Fibroblast of lung (primary cell): ENCODE measurements around the gene CENPP. TPM values are rescaled to one million over a fixed set of nuclear protein-coding genes. Genes with fewer than 3 reads are reported as not detected.

Experiments
- DNase-seq, 2 donors: peaks; one replicate each; pipeline versions ENCODE4 v3.0.0 to v3.0.0-alpha.2; 2010; ENCODE audit warnings: low read depth in 2 of 2
- H2AFZ ChIP-seq: 2 replicates; pipeline ENCODE4 v1.5.1; 2012; ENCODE audit warnings: low read length, control low read depth, inconsistent platforms
- H3K27ac ChIP-seq: 2 replicates; pipeline ENCODE4 v1.5.1; 2011; ENCODE audit warnings: low read length, control low read depth; ENCODE audit not compliant: insufficient read depth
- H3K27me3 ChIP-seq: 2 replicates; pipeline ENCODE4 v1.5.1; 2011; ENCODE audit warnings: mild to moderate bottlenecking, low read length; ENCODE audit not compliant: control insufficient read depth, insufficient read depth
- H3K36me3 ChIP-seq: 2 replicates; pipeline ENCODE4 v1.5.1; 2011; ENCODE audit warnings: low read length; ENCODE audit not compliant: control insufficient read depth, insufficient read depth
- H3K4me1 ChIP-seq: 2 replicates; pipeline ENCODE4 v1.5.1; 2011; ENCODE audit warnings: low read length; ENCODE audit not compliant: control insufficient read depth, insufficient read depth; ENCODE audit errors: extremely low read depth
- H3K4me2 ChIP-seq: 2 replicates; pipeline ENCODE4 v1.5.1; 2011; ENCODE audit warnings: low read length, control low read depth; ENCODE audit not compliant: insufficient read depth; ENCODE audit errors: extremely low read depth
- H3K4me3 ChIP-seq, 4 experiments: fragments of 200-600 bp in 1 of 4; sonication (generic) in 1 of 4; replicated peaks in 1 of 4; 2 replicates each; pipeline ENCODE4 v1.5.1; 2011 to 2016; ENCODE audit warnings: low read length in 4 of 4, low read depth in 3 of 4, mild to moderate bottlenecking in 3 of 4, control low read depth in 2 of 4, inconsistent platforms in 1 of 4, mixed read lengths in 1 of 4; ENCODE audit not compliant: insufficient read depth in 1 of 4; ENCODE audit errors: control extremely low read depth in 1 of 4
- H3K79me2 ChIP-seq: 2 replicates; pipeline ENCODE4 v1.5.1; 2012; ENCODE audit warnings: mild to moderate bottlenecking, low read length, inconsistent platforms; ENCODE audit not compliant: control insufficient read depth, insufficient read depth
- H3K9ac ChIP-seq: 2 replicates; pipeline ENCODE4 v1.5.1; 2011; ENCODE audit warnings: mild to moderate bottlenecking, low read length, control low read depth; ENCODE audit not compliant: insufficient read depth
- H3K9me3 ChIP-seq: 2 replicates; pipeline ENCODE4 v1.5.1; 2012; ENCODE audit warnings: low read depth, low read length; ENCODE audit not compliant: control insufficient read depth, insufficient read depth
- H4K20me1 ChIP-seq: 2 replicates; pipeline ENCODE4 v1.5.1; 2011; ENCODE audit warnings: low read length; ENCODE audit not compliant: control insufficient read depth, insufficient read depth; ENCODE audit errors: extremely low read depth
- CTCF ChIP-seq, 2 donors: IDR thresholded peaks in 1 of 2; conservative IDR thresholded peaks in 1 of 2; 1 replicate in 1 of 2; 2 replicates in 1 of 2; pipeline ENCODE4 v1.5.1; 2011 to 2012; ENCODE audit warnings: low read length in 2 of 2, control low read depth in 1 of 2, inconsistent platforms in 1 of 2, low read depth in 1 of 2, mild to moderate bottlenecking in 1 of 2
- EZH2 ChIP-seq: IDR thresholded peaks from 2 replicates; pipeline ENCODE4 v1.5.1; 2012; ENCODE audit warnings: low read length, control low read depth, mild to moderate bottlenecking; ENCODE audit errors: missing control alignments
- polyA plus RNA-seq, 2 donors: library from polyadenylated mRNA; depleted of rRNA in 1 of 2; stranded (reverse) in 1 of 2; unstranded in 1 of 2; fragments of >200 nt; gene quantifications; 2 replicates each; pipeline ENCODE4 v1.2.1, GENCODE V29; 2011 to 2012; ENCODE audit warnings: missing spikeins in 1 of 2
- total RNA-seq: library from RNA; depleted of rRNA; stranded (reverse); fragments of >200 nt; gene quantifications from 2 replicates; pipeline ENCODE4 v1.2.1, GENCODE V29; 2014

Gene CENPP
- total and polyA plus RNA-seq, 2 donors (not counting 1 experiment from before 2014, with no cell fraction given), result 1.7 to 2.4 TPM

GRCh38 chr9:92438900-92439526 lies 113.3 kb downstream of the CENPP start:
- no peak overlapping the region for H3K4me2 ChIP-seq
- peak in 1 of 2 donors; percentile 71 for DNase-seq

GRCh38 chr9:92439921-92440750 lies 114.4 kb downstream of the CENPP start:
- Histone ChIP-seq H3K4me3 (no peak overlapping the region), H3K4me1 (no peaks in the 10 kb centered on the region), H3K79me2 (no peaks in the 10 kb centered on the region), H3K9me3 (no peaks in the 10 kb centered on the region), H3K27me3 (no peaks in the 10 kb centered on the region), H3K36me3 (no peaks in the 10 kb centered on the region), H3K27ac (no peak overlapping the region), H3K4me2 (no peak overlapping the region), H3K9ac (no peak overlapping the region), H4K20me1 (no peaks in the 10 kb centered on the region), H2AFZ (no peak overlapping the region)
- TF ChIP-seq CTCF (conservative IDR thresholded peaks at IDR 0.05 in 1 of 2, IDR thresholded peaks at IDR 0.05 in 1 of 2; ENCODE audit: low read depth in 1 of 2, low read length in 2 of 2) (no peak), EZH2 (no peak)
- peak; percentile 52 to 93 for DNase-seq

More at GRCh38 chr9:92438900-92439526, 113.3 kb downstream of the CENPP start:
- Histone ChIP-seq H3K4me1 (no peaks in the 10 kb centered on the region), H3K79me2 (no peaks in the 10 kb centered on the region), H3K9me3 (no peaks in the 10 kb centered on the region), H3K27ac (no peak overlapping the region), H4K20me1 (no peaks in the 10 kb centered on the region), H3K27me3 (no peaks in the 10 kb centered on the region), H2AFZ (no peak overlapping the region), H3K4me3 (no peak overlapping the region), H3K36me3 (no peaks in the 10 kb centered on the region), H3K9ac (no peak overlapping the region)
- TF ChIP-seq CTCF (conservative IDR thresholded peaks at IDR 0.05 in 1 of 2, IDR thresholded peaks at IDR 0.05 in 1 of 2; ENCODE audit: low read depth in 1 of 2, low read length in 2 of 2), result peak; percentile 6 to 12
- TF ChIP-seq EZH2, result no peak

GRCh38 chr9:92440751-92441046 lies 114.9 kb downstream of the CENPP start:
- no peak for DNase-seq
- no peak overlapping the region for H3K4me3 ChIP-seq
- H3K36me3 ChIP-seq, result no peaks in the 10 kb centered on the region
- no peak for TF ChIP-seq EZH2
- TF ChIP-seq CTCF (conservative IDR thresholded peaks at IDR 0.05 in 1 of 2, IDR thresholded peaks at IDR 0.05 in 1 of 2; ENCODE audit: low read depth in 1 of 2, low read length in 2 of 2), result no peak
- H3K9ac ChIP-seq, result no peak overlapping the region
- H2AFZ ChIP-seq, result no peak overlapping the region
- no peak overlapping the region for H3K27ac ChIP-seq
- H3K79me2 ChIP-seq, result no peaks in the 10 kb centered on the region
- no peaks in the 10 kb centered on the region for H3K27me3 ChIP-seq
- no peaks in the 10 kb centered on the region for H3K4me1 ChIP-seq
- no peaks in the 10 kb centered on the region for H3K9me3 ChIP-seq
- no peaks in the 10 kb centered on the region for H4K20me1 ChIP-seq
- H3K4me2 ChIP-seq, result no peak overlapping the region
